Upper lobe of right lung (tissue), 1 donor: ENCODE measurements around the gene MPEG1. TPM values are rescaled to one million over a fixed set of nuclear protein-coding genes. Genes with fewer than 3 reads are reported as not detected.

Source experiments
- ATAC-seq: fragments of 200-7000 bp; cut with Tn5 transposase; one replicate; pipeline ENCODE4 v1.9.1; 2020; ENCODE audit warnings: mild to moderate bottlenecking, moderate library complexity
- DNase-seq: peaks from one replicate; pipeline ENCODE4 v3.0.0-alpha.2; 2020
- H3K27ac ChIP-seq: fragments of 200-600 bp; one replicate; pipeline ENCODE4 v1.8.0; 2022
- H3K27me3 ChIP-seq: fragments of 200-600 bp; one replicate; pipeline ENCODE4 v1.8.0; 2022; ENCODE audit warnings: mild to moderate bottlenecking
- H3K36me3 ChIP-seq: fragments of 200-600 bp; one replicate; pipeline ENCODE4 v1.8.0; 2022
- H3K4me1 ChIP-seq: fragments of 200-600 bp; one replicate; pipeline ENCODE4 v1.8.0; 2022
- H3K4me3 ChIP-seq: fragments of 200-600 bp; one replicate; pipeline ENCODE4 v1.8.0; 2022; ENCODE audit warnings: mild to moderate bottlenecking
- H3K9me3 ChIP-seq: fragments of 200-600 bp; one replicate; pipeline ENCODE4 v1.8.0; 2022
- intact Hi-C: fragments of 100-400 bp; cut with DNase I; formaldehyde crosslinking; loops from one replicate; pipeline ENCODE4 v1.11.0; 2022
- total RNA-seq: library from RNA; stranded (reverse); fragmentation: NEBNext Ultra II Directional; extraction: Animal tissue kit (Norgen Biotek cat#: 25700); gene quantifications from one replicate; pipeline ENCODE4 v1.2.1, GENCODE V29; 2021
- TF ChIP-seq, protein P1 (sequence below): fragments of 200-600 bp; IDR thresholded peaks from one replicate; pipeline ENCODE4 v1.8.0; 2022; ENCODE audit warnings: antibody characterized with exemption
- donor health status: DM: no; HTN: yes; CAD: no; lungs with severe emphysema.

The MPEG1 gene
- total RNA-seq, 1 donor from 2014 or later = 34.1 TPM

DNA sequence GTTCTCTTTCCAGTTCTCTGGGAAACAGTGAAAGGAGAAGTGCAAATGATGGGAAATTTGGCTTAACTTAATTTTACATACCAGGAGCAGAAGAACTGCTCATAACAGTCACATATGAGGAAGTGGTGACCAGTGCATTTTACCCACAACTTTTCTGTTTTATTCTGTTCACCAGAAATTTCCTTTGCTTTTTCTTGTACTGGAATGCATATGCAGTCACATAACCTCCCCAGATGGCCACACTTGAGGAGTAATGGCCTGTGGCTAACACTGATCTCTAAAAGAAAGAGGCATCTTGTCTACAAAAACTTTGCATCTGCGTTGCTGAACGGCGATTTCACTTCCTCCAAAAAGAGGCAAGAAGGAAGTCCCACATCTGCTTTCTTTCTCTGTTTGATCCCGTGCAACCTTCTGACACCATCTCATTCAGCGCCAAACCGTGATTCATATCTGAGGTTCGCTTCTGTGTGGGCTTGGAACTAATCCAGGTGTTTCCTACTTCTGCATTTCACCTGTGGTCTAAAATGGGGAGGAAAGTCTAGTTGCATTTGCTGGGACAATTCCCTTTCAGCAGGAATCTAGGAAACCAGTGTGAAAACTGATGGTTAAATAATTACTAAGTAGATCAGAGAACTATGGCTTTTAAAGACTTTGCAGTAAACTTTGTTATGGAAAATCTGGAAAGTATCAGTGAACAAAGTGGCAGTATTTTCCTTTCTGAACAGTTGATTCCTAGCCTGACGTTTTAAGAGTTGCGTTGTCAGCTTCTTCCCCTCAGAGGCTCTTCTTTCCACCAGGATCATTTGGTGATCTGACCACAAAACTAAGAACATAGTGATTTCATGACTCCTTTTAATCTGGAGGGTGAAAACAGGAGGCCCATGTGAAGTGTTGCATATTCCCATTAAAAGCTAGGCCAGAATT lies 4.2 kb upstream of the MPEG1 start:
- DNase-seq = no peak
- peak overlapping the region; percentile 61 for H3K27ac ChIP-seq

DNA sequence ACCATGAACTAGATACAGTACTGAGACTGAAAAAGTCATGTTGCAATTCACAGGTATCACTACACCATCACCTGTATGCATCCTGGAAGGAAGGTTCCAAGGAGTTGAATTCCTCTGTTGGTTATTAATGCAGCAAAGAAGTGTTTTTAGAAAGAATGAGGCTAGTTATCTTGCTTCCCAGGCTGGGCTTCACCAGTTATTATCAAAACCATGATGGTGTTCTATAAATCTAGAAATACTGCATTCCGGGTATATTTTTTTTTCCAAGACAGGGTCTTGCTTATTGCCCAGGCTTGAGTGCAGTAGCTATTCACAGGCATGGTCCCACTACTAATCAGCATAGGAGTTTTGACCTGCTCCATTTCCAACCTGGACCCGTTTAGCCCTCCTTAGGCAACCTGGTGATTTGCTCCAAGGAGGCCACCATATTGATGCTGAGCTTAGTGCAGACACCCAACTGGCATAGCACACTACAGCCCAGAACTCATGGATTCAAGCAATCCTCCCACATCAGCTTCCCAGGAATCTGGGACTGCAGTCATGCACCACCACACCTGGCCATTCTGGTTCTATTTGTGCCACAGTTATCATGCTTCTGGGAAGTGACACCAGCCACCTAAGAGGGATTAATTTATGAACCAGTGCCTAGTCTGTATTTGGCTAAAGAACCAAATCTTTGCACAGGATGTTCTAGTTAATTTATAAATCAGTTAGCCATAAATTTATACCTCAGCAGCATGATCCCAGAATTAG lies 1.6 kb upstream of the MPEG1 start:
- no peaks in the 10 kb centered on the region for H3K9me3 ChIP-seq
- H3K4me1 ChIP-seq = peaks cover 16% of the 10 kb centered on the region
- no peaks in the 10 kb centered on the region for H3K36me3 ChIP-seq
- H3K27ac ChIP-seq = no peak overlapping the region
- no peak overlapping the region for H3K4me3 ChIP-seq
- H3K27me3 ChIP-seq = no peaks in the 10 kb centered on the region
- DNase-seq (no peak), ATAC-seq (no peak)
- intact Hi-C loops = no loop called here
- TF ChIP-seq, protein P1, sequence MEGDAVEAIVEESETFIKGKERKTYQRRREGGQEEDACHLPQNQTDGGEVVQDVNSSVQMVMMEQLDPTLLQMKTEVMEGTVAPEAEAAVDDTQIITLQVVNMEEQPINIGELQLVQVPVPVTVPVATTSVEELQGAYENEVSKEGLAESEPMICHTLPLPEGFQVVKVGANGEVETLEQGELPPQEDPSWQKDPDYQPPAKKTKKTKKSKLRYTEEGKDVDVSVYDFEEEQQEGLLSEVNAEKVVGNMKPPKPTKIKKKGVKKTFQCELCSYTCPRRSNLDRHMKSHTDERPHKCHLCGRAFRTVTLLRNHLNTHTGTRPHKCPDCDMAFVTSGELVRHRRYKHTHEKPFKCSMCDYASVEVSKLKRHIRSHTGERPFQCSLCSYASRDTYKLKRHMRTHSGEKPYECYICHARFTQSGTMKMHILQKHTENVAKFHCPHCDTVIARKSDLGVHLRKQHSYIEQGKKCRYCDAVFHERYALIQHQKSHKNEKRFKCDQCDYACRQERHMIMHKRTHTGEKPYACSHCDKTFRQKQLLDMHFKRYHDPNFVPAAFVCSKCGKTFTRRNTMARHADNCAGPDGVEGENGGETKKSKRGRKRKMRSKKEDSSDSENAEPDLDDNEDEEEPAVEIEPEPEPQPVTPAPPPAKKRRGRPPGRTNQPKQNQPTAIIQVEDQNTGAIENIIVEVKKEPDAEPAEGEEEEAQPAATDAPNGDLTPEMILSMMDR = no peak

More for the DNA sequence above, 4.2 kb upstream of the MPEG1 start:
- intact Hi-C loops = no loop called here
- no peaks in the 10 kb centered on the region for H3K27me3 ChIP-seq
- peak; percentile 78 for ATAC-seq
- no peak overlapping the region for H3K4me3 ChIP-seq
- H3K36me3 ChIP-seq = no peaks in the 10 kb centered on the region
- H3K4me1 ChIP-seq = peaks cover 25% of the 10 kb centered on the region
- H3K9me3 ChIP-seq = no peaks in the 10 kb centered on the region
- TF ChIP-seq, protein P1 = no peak

DNA sequence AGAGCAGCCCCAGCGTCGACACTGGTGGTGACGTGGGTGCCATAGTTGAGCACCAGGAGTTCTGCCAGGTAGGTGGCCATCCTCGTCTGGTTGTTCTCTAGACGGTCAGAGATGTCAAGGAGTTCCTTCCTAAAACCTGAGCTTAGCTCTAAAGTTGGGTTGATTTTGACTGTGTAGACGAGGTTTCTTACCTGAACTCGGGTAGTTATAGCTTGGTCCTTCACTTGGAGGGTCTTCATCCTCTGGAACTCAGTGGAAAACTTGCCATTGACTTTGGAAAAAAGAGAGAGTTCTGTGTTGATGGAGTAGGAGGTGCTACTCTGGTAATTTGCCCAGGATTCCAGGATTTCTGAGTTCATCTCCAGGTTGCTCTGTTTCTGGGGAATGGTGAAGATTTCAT lies 505 bp downstream of the MPEG1 start:
- no peaks in the 10 kb centered on the region for H3K27me3 ChIP-seq
- TF ChIP-seq, protein P1 = no peak
- H3K4me1 ChIP-seq = peaks cover 18% of the 10 kb centered on the region
- peak overlapping the region; percentile 15 for H3K27ac ChIP-seq
- peak overlapping the region; percentile 24 for H3K4me3 ChIP-seq
- H3K36me3 ChIP-seq = no peaks in the 10 kb centered on the region
- no peaks in the 10 kb centered on the region for H3K9me3 ChIP-seq
- DNase-seq (no peak), ATAC-seq (no peak)
- intact Hi-C loops = no loop called here

DNA sequence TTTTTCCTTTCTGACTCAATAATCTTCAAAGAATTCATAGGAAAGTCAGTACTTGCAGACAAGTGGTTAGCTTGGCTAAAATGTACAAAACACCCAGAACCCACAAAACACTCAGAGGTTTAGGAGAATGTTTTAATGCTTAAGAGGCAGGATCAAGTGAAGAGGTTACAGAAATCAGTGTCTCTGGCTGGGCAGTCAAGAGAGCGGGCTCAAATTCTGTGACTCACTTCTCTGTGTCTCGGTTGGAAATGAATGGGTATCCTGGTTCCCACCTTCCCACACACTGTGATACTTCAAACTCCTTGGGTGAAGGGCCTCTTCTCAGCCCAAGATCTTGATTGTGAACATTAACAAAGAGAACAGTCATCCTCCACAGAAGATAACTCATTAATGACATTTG lies 3.8 kb downstream of the MPEG1 start:
- Histone ChIP-seq H3K27ac (no peak overlapping the region), H3K4me3 (peak overlapping the region; percentile 15), H3K36me3 (peaks cover 21% of the 10 kb centered on the region), H3K27me3 (no peaks in the 10 kb centered on the region), H3K4me1 (peaks cover 12% of the 10 kb centered on the region), H3K9me3 (no peaks in the 10 kb centered on the region)
- DNase-seq (no peak), ATAC-seq (no peak)
- intact Hi-C loops = no loop called here
- TF ChIP-seq, protein P1 = no peak

GRCh38 chr11:59207988-59208451 lies 4.7 kb downstream of the MPEG1 start:
- no peak for DNase-seq
- Histone ChIP-seq H3K4me1 (peaks cover 12% of the 10 kb centered on the region), H3K4me3 (peak overlapping the region; percentile 15), H3K36me3 (peaks cover 28% of the 10 kb centered on the region), H3K27ac (no peak overlapping the region), H3K27me3 (no peaks in the 10 kb centered on the region), H3K9me3 (no peaks in the 10 kb centered on the region)
- peak; percentile 69 for ATAC-seq
- intact Hi-C loops = no loop called here
- TF ChIP-seq, protein P1 = peak; percentile 76
